ENCODE data around the gene SEC23A.
"Not testable (repeated sequence)": the region's sequence is repeated elsewhere in the genome, so short reads cannot be mapped to it uniquely, and the experiment has no call there.

Gene SEC23A

GRCh38 chr14:39102969-39103957 lies at the start of gene SEC23A:
SEC23A (minus strand) TSS chr14:39103235; CDS start chr14:39096118, 7,117 bp downstream.
- peak; percentile 63 to 79 (median 73) for DNase-seq (ENCODE audit: low read depth in 2 of 3, low spot score in 1 of 3)

- no peak for DNase-seq (ENCODE audit: low read depth in 2 of 3, low spot score in 1 of 3)
Observed at GRCh38 chr14:39145266-39145966, 42.4 kb upstream of the SEC23A start.

- DNase-seq (ENCODE audit: low read depth in 2 of 3, low spot score in 1 of 3), result not testable (repeated sequence)
Observed at GRCh38 chr14:39143226-39143625, 40.2 kb upstream of the SEC23A start.

GRCh38 chr14:39141623-39142022 lies 38.6 kb upstream of the SEC23A start:
- not testable (repeated sequence) for DNase-seq (ENCODE audit: low read depth in 2 of 3, low spot score in 1 of 3)

GRCh38 chr14:39140170-39140569 lies 37.1 kb upstream of the SEC23A start:
- DNase-seq (ENCODE audit: low read depth in 2 of 3, low spot score in 1 of 3), result no peak

- no peak for DNase-seq (ENCODE audit: low read depth in 2 of 3, low spot score in 1 of 3)
Observed at GRCh38 chr14:39138440-39138839, 35.4 kb upstream of the SEC23A start.

- not testable (repeated sequence) for DNase-seq (ENCODE audit: low read depth in 2 of 3, low spot score in 1 of 3)
Observed at GRCh38 chr14:39137835-39138234, 34.8 kb upstream of the SEC23A start.

- DNase-seq (ENCODE audit: low read depth in 2 of 3, low spot score in 1 of 3), result no peak
Observed at GRCh38 chr14:39122330-39123138, 19.5 kb upstream of the SEC23A start.

GRCh38 chr14:39114073-39114838 lies 11.2 kb upstream of the SEC23A start, which contains the start of gene GEMIN2:
GEMIN2 (plus strand) TSS chr14:39114323; CDS start chr14:39114339, 16 bp downstream.
- DNase-seq (ENCODE audit: low read depth in 2 of 3, low spot score in 1 of 3), result peak; percentile 90 to 93 (median 91)

GRCh38 chr14:39113685-39114072 lies 10.6 kb upstream of the SEC23A start:
- DNase-seq (ENCODE audit: low read depth in 2 of 3, low spot score in 1 of 3), result no peak

- no peak for DNase-seq (ENCODE audit: low read depth in 2 of 3, low spot score in 1 of 3)
Observed at GRCh38 chr14:39109893-39110715, 7.1 kb upstream of the SEC23A start.

- no peak for DNase-seq (ENCODE audit: low read depth in 2 of 3, low spot score in 1 of 3)
Observed at GRCh38 chr14:39108791-39109190, 5.8 kb upstream of the SEC23A start.

GRCh38 chr14:39107591-39107996 lies 4.6 kb upstream of the SEC23A start:
- no peak for DNase-seq (ENCODE audit: low read depth in 2 of 3, low spot score in 1 of 3)

GRCh38 chr14:39104078-39104801 lies 1.2 kb upstream of the SEC23A start:
- not testable (repeated sequence) for DNase-seq (ENCODE audit: low read depth in 2 of 3, low spot score in 1 of 3)

GRCh38 chr14:39102265-39102968 lies 618 bp downstream of the SEC23A start:
- no peak for DNase-seq (ENCODE audit: low read depth in 2 of 3, low spot score in 1 of 3)

GRCh38 chr14:39099748-39100147 lies 3.3 kb downstream of the SEC23A start:
- DNase-seq (ENCODE audit: low read depth in 2 of 3, low spot score in 1 of 3), result no peak

- not testable (repeated sequence) for DNase-seq (ENCODE audit: low read depth in 2 of 3, low spot score in 1 of 3)
Observed at GRCh38 chr14:39099215-39099614, 3.8 kb downstream of the SEC23A start.

GRCh38 chr14:39097159-39097558 lies 5.9 kb downstream of the SEC23A start:
- DNase-seq (ENCODE audit: low read depth in 2 of 3, low spot score in 1 of 3), result no peak

Measured in stimulated activated CD4-positive, alpha-beta T cell treated with anti-CD3 and anti-CD28 coated beads, Interleukin-12 subunit alpha, Interleukin-12 subunit beta, amount 100 ng/mL, for 48 hours (primary cell).